ENCODE results near the gene MAGEA12.

- TF ChIP-seq CTCF (conservative IDR thresholded peaks at IDR 0.05; ENCODE audit: low read depth in 2 of 2) (no peak), EZH2phosphoT487 (IDR thresholded peaks at IDR 0.05; ENCODE audit: unreplicated experiment) (no peak), EZH2 (IDR thresholded peaks at IDR 0.05; ENCODE audit: low read depth, unreplicated experiment) (no peak), CREB1 (CRISPR knock-in tag; IDR thresholded peaks at IDR 0.05; ENCODE audit: low read depth) (no peak), REST (IDR thresholded peaks at IDR 0.05; ENCODE audit: unreplicated experiment) (no peak), POLR2AphosphoS5 (IDR thresholded peaks at IDR 0.05; ENCODE audit: low read depth) (no peak), NANOG (IDR thresholded peaks at IDR 0.05; ENCODE audit: borderline replicate concordance) (no peak), JUNB (IDR thresholded peaks at IDR 0.05; ENCODE audit: unreplicated experiment) (no peak), ETS1 (IDR thresholded peaks at IDR 0.05) (no peak), ZNF462 (CRISPR knock-in tag; IDR thresholded peaks at IDR 0.05) (no peak)
Observed at GRCh38 chrX:152738560-152738959, 5.0 kb downstream of the MAGEA12 start.

All from GM23338 (cell line).